ENCODE results near the gene ADAMTS16. TPM values are rescaled to one million over a fixed set of nuclear protein-coding genes. Genes with fewer than 3 reads are reported as not detected.

ADAMTS16 gene, protein sequence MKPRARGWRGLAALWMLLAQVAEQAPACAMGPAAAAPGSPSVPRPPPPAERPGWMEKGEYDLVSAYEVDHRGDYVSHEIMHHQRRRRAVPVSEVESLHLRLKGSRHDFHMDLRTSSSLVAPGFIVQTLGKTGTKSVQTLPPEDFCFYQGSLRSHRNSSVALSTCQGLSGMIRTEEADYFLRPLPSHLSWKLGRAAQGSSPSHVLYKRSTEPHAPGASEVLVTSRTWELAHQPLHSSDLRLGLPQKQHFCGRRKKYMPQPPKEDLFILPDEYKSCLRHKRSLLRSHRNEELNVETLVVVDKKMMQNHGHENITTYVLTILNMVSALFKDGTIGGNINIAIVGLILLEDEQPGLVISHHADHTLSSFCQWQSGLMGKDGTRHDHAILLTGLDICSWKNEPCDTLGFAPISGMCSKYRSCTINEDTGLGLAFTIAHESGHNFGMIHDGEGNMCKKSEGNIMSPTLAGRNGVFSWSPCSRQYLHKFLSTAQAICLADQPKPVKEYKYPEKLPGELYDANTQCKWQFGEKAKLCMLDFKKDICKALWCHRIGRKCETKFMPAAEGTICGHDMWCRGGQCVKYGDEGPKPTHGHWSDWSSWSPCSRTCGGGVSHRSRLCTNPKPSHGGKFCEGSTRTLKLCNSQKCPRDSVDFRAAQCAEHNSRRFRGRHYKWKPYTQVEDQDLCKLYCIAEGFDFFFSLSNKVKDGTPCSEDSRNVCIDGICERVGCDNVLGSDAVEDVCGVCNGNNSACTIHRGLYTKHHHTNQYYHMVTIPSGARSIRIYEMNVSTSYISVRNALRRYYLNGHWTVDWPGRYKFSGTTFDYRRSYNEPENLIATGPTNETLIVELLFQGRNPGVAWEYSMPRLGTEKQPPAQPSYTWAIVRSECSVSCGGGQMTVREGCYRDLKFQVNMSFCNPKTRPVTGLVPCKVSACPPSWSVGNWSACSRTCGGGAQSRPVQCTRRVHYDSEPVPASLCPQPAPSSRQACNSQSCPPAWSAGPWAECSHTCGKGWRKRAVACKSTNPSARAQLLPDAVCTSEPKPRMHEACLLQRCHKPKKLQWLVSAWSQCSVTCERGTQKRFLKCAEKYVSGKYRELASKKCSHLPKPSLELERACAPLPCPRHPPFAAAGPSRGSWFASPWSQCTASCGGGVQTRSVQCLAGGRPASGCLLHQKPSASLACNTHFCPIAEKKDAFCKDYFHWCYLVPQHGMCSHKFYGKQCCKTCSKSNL
- total RNA-seq (not detected), total RNA-seq (0 to 0.16 (median 0) reads per million in 172 experiments)
- 0.03 TPM for polyA plus RNA-seq (2013, experiment 1 of 2)
- 0.16 TPM for polyA plus RNA-seq (2013, experiment 2 of 2)

DNA sequence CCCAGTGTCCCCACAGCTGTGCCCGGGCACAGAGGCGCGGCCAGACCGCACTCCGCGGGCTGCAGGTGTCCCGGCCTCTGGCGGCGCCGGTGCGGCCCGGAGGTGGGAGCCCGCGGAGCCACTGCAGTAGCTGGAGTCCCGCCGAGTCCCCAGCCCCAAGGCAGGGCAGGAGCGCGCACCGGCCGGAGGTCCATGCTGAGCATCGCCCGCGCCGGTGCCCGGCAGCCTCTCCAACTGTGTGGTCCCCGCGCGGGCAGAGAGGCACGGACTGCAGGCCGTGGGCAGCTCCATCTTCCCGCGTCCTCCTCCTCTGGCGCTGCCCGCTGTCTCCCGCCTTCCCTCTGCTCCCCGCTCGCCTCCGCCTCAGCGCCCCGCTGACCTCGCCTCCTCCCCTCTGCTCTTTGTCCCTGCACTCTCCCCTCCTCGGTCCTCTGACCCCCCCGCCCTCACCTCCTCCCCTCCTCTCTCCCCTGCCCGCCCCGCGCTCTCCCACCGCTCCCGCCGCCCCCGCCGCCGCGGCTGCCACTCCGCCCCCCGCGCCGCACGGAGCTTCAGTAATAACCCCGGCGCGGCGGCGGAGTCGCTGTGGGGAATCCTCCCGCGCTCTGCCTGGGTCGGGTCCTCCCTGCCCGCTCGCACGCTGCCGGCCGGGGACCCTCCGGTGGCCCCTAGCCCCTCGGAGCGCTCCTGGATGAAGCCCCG lies at the start of gene ADAMTS16:
Gene ADAMTS16, plus strand, starts transcription at position 554 of the 702 bp plus-strand sequence. Its CDS starts 138 bp downstream, at position 692.
- H3K4me1 Mint-ChIP-seq (ENCODE audit: low read depth) = peaks cover 9% of the 10 kb centered on the region
- Histone ChIP-seq H3K27ac (ENCODE audit: low read depth in 1 of 2, low read length in 2 of 2) (no peak within 1 kb of the TSS), H3K27me3 (ENCODE audit: control insufficient read depth in 1 of 2, insufficient read depth in 2 of 2, low read length in 2 of 2) (peaks cover 3 to 12% of the 10 kb centered on the region in 2 experiments), H3K36me3 (ENCODE audit: insufficient read depth, low read length) (no peaks in the 10 kb centered on the region), H3K9me3 (ENCODE audit: control insufficient read depth in 1 of 2, insufficient read depth in 1 of 2, low read length in 2 of 2) (peaks cover 0 to 5% of the 10 kb centered on the region in 2 experiments), H3K4me1 (ENCODE audit: insufficient read depth, low read length) (no peaks in the 10 kb centered on the region), H3K4me3 (ENCODE audit: low read length) (no peak within 1 kb of the TSS)
- no peaks in the 10 kb centered on the region for H3K9me3 Mint-ChIP-seq
- TF ChIP-seq, protein P1, sequence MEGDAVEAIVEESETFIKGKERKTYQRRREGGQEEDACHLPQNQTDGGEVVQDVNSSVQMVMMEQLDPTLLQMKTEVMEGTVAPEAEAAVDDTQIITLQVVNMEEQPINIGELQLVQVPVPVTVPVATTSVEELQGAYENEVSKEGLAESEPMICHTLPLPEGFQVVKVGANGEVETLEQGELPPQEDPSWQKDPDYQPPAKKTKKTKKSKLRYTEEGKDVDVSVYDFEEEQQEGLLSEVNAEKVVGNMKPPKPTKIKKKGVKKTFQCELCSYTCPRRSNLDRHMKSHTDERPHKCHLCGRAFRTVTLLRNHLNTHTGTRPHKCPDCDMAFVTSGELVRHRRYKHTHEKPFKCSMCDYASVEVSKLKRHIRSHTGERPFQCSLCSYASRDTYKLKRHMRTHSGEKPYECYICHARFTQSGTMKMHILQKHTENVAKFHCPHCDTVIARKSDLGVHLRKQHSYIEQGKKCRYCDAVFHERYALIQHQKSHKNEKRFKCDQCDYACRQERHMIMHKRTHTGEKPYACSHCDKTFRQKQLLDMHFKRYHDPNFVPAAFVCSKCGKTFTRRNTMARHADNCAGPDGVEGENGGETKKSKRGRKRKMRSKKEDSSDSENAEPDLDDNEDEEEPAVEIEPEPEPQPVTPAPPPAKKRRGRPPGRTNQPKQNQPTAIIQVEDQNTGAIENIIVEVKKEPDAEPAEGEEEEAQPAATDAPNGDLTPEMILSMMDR (IDR thresholded peaks at IDR 0.05) = no peak
- intact Hi-C loops (cut with DNase I, micrococcal nuclease) = loop anchor here in 1 of 2 experiments (5.0 kb wide), 2 partner anchors 1437 to 1607 kb away; no protein-coding TSS in a partner anchor
- DNase-seq (no peak), ATAC-seq (ENCODE audit: poor library complexity) (no peak)
- H3K27ac Mint-ChIP-seq = no peak within 1 kb of the TSS
- ChIA-PET CTCF (no interaction called here), POLR2A (no interaction called here)
- no peaks in the 10 kb centered on the region for H3K36me3 Mint-ChIP-seq (ENCODE audit: low read depth)
- peaks cover 57% of the 10 kb centered on the region for H3K27me3 Mint-ChIP-seq
- no peak within 1 kb of the TSS for H3K4me3 Mint-ChIP-seq

DNA sequence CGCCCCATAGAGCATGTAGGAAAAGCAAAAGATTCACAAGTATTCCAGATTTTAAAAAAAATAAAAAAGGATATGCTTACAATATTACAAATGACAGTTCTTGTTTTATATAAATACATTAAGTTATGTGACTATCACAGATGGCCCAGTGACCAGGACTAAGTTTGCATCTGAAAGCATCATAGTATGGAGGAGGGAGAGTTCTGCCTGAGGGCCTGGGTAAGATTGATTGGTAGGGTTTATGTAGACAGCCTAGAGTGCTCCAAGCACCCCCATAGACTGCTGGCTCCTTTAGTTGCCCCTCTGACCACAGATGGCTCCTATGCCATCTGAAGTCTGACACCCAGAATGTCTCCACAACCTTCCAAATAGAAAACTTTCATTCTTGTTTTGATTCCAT lies 48.0 kb upstream of the ADAMTS16 start:
- no peak overlapping the region for H3K4me3 Mint-ChIP-seq
- intact Hi-C loops (cut with DNase I, micrococcal nuclease) = no loop called here
- H3K27ac Mint-ChIP-seq = no peak overlapping the region
- ChIA-PET POLR2A (no interaction called here), CTCF (no interaction called here)
- Histone ChIP-seq H3K36me3 (ENCODE audit: insufficient read depth, low read length) (no peaks in the 10 kb centered on the region), H3K4me1 (ENCODE audit: insufficient read depth, low read length) (no peaks in the 10 kb centered on the region), H3K27me3 (ENCODE audit: control insufficient read depth in 1 of 2, insufficient read depth in 2 of 2, low read length in 2 of 2) (no peaks in the 10 kb centered on the region), H3K27ac (ENCODE audit: low read depth in 1 of 2, low read length in 2 of 2) (no peak overlapping the region), H3K4me3 (ENCODE audit: low read length) (no peak overlapping the region), H3K9me3 (ENCODE audit: control insufficient read depth in 1 of 2, insufficient read depth in 1 of 2, low read length in 2 of 2) (no peaks in the 10 kb centered on the region)
- DNase-seq (no peak), ATAC-seq (ENCODE audit: poor library complexity) (no peak)
- no peaks in the 10 kb centered on the region for H3K36me3 Mint-ChIP-seq (ENCODE audit: low read depth)
- H3K27me3 Mint-ChIP-seq = no peaks in the 10 kb centered on the region
- no peaks in the 10 kb centered on the region for H3K4me1 Mint-ChIP-seq (ENCODE audit: low read depth)
- H3K9me3 Mint-ChIP-seq = no peaks in the 10 kb centered on the region
- TF ChIP-seq, protein P1 (IDR thresholded peaks at IDR 0.05) = no peak

DNA sequence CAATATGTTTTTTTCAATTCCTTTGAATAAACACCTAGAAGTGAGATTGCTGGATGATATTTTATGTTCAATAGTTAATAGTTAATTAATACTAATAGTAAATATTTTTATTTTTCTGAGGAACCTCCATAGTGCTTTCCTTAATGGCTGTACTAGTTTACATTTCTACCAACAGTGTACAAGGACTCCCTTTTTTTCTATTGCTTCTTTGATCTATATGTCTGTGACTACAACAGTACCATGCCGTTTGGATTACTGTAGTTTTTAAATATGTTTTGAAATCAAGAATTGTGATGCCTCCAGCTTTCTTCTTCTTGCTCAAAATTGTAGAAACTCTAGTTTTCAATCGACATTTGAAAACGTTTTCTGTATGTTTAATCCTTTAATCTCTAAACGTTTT lies 39.5 kb upstream of the ADAMTS16 start:
- Histone ChIP-seq H3K27me3 (ENCODE audit: control insufficient read depth in 1 of 2, insufficient read depth in 2 of 2, low read length in 2 of 2) (no peaks in the 10 kb centered on the region), H3K4me3 (ENCODE audit: low read length) (no peak overlapping the region), H3K9me3 (ENCODE audit: control insufficient read depth in 1 of 2, insufficient read depth in 1 of 2, low read length in 2 of 2) (no peaks in the 10 kb centered on the region), H3K36me3 (ENCODE audit: insufficient read depth, low read length) (no peaks in the 10 kb centered on the region), H3K27ac (ENCODE audit: low read depth in 1 of 2, low read length in 2 of 2) (no peak overlapping the region), H3K4me1 (ENCODE audit: insufficient read depth, low read length) (no peaks in the 10 kb centered on the region)
- no peaks in the 10 kb centered on the region for H3K4me1 Mint-ChIP-seq (ENCODE audit: low read depth)
- no peak overlapping the region for H3K4me3 Mint-ChIP-seq
- ATAC-seq (ENCODE audit: poor library complexity) (no peak), DNase-seq (no peak)
- ChIA-PET POLR2A (no interaction called here), CTCF (no interaction called here)
- no peaks in the 10 kb centered on the region for H3K27me3 Mint-ChIP-seq
- intact Hi-C loops (cut with DNase I, micrococcal nuclease) = no loop called here
- TF ChIP-seq, protein P1 (IDR thresholded peaks at IDR 0.05) = no peak
- H3K9me3 Mint-ChIP-seq = peaks cover 6% of the 10 kb centered on the region
- H3K36me3 Mint-ChIP-seq (ENCODE audit: low read depth) = no peaks in the 10 kb centered on the region
- H3K27ac Mint-ChIP-seq = no peak overlapping the region

All from CD4-positive, alpha-beta T cell (primary cell).